GM21526 (cell line): ENCODE results near the gene GABRP.
"Not testable (repeated sequence)": the region's sequence is repeated elsewhere in the genome, so short reads cannot be mapped to it uniquely, and the experiment has no call there.

Experiments
- ATAC-seq: cut with Tn5 transposase; IDR thresholded peaks from one replicate; pipeline ENCODE4 v1.9.1; 2021; ENCODE audit warnings: moderate library complexity; ENCODE audit not compliant: unreplicated experiment, low FRiP score

Gene GABRP

GRCh38 chr5:170791325-170791954 is 7.9 kb downstream of the GABRP start:
- ATAC-seq: peak; percentile 56

- ATAC-seq: no peak
Measured at GRCh38 chr5:170792878-170793277, 9.4 kb downstream of the GABRP start.

GRCh38 chr5:170795154-170795553 is 11.6 kb downstream of the GABRP start:
- no peak for ATAC-seq

- no peak for ATAC-seq
Measured at GRCh38 chr5:170805666-170806065, 22.1 kb downstream of the GABRP start.

GRCh38 chr5:170809551-170809950 is 26.0 kb downstream of the GABRP start:
- no peak for ATAC-seq

GRCh38 chr5:170811719-170812118 is 28.2 kb downstream of the GABRP start:
- ATAC-seq: no peak

GRCh38 chr5:170813231-170813630 is 29.7 kb downstream of the GABRP start:
- no peak for ATAC-seq

GRCh38 chr5:170817195-170817594 is 33.7 kb downstream of the GABRP start:
- no peak for ATAC-seq

GRCh38 chr5:170818232-170818631 is 34.7 kb downstream of the GABRP start:
- no peak for ATAC-seq

GRCh38 chr5:170819824-170820223 is 36.3 kb downstream of the GABRP start:
- no peak for ATAC-seq

GRCh38 chr5:170821257-170821800 is 37.8 kb downstream of the GABRP start:
- no peak for ATAC-seq

- ATAC-seq: no peak
Measured at GRCh38 chr5:170826117-170826516, 42.6 kb downstream of the GABRP start.

- no peak for ATAC-seq
Measured at GRCh38 chr5:170832241-170832640, 48.7 kb downstream of the GABRP start.

- ATAC-seq: not testable (repeated sequence)
Measured at GRCh38 chr5:170833981-170834380, 50.5 kb downstream of the GABRP start.

- no peak for ATAC-seq
Measured at GRCh38 chr5:170836226-170836625, 52.7 kb downstream of the GABRP start.

GRCh38 chr5:170843870-170844269 is 60.3 kb downstream of the GABRP start:
- ATAC-seq: peak; percentile 86

GRCh38 chr5:170844651-170845050 is 61.1 kb downstream of the GABRP start:
- ATAC-seq: no peak

GRCh38 chr5:170846416-170846815 is 62.9 kb downstream of the GABRP start:
- no peak for ATAC-seq

- ATAC-seq: no peak
Measured at GRCh38 chr5:170846846-170847245, 63.3 kb downstream of the GABRP start.

GRCh38 chr5:170848033-170848432 is 64.5 kb downstream of the GABRP start:
- ATAC-seq: no peak

- ATAC-seq: no peak
Measured at GRCh38 chr5:170849374-170849773, 65.8 kb downstream of the GABRP start.

- no peak for ATAC-seq
Measured at GRCh38 chr5:170854566-170854965, 71.0 kb downstream of the GABRP start.

GRCh38 chr5:170857066-170857465 is 73.5 kb downstream of the GABRP start:
- ATAC-seq: no peak
